Measurements from ENCODE around the gene DMTF1. TPM values are rescaled to one million over a fixed set of nuclear protein-coding genes. Genes with fewer than 3 reads are reported as not detected.

DMTF1 gene
- total RNA-seq, 1 experiment from 2014 or later = 44.7 TPM

GRCh38 chr7:87140271-87140748 is 11.9 kb upstream of the DMTF1 start:
- DNase-seq (ENCODE audit: low spot score) = no peak
- in situ Hi-C loops (cut with HindIII; ENCODE audit: low sequenced_read_pairs) = no loop called here

- in situ Hi-C loops (cut with HindIII; ENCODE audit: low sequenced_read_pairs) = no loop called here
- DNase-seq (ENCODE audit: low spot score) = no peak
Observed at GRCh38 chr7:87144173-87144657, 8.0 kb upstream of the DMTF1 start.

- in situ Hi-C loops (cut with HindIII; ENCODE audit: low sequenced_read_pairs) = no loop called here
- DNase-seq (ENCODE audit: low spot score) = no peak
Observed at GRCh38 chr7:87146740-87147386, 5.4 kb upstream of the DMTF1 start.

- in situ Hi-C loops (cut with HindIII; ENCODE audit: low sequenced_read_pairs) = no loop called here
- DNase-seq (ENCODE audit: low spot score) = no peak
Observed at GRCh38 chr7:87147500-87147899, 4.8 kb upstream of the DMTF1 start.

- in situ Hi-C loops (cut with HindIII; ENCODE audit: low sequenced_read_pairs) = no loop called here
- peak; percentile 58 for DNase-seq (ENCODE audit: low spot score)
Observed at GRCh38 chr7:87148332-87148955, 3.8 kb upstream of the DMTF1 start.

GRCh38 chr7:87151002-87151728 is 1.1 kb upstream of the DMTF1 start:
- DNase-seq (ENCODE audit: low spot score) = no peak
- in situ Hi-C loops (cut with HindIII; ENCODE audit: low sequenced_read_pairs) = no loop called here

- no peak for DNase-seq (ENCODE audit: low spot score)
- in situ Hi-C loops (cut with HindIII; ENCODE audit: low sequenced_read_pairs) = no loop called here
Observed at GRCh38 chr7:87151729-87152111, 533 bp upstream of the DMTF1 start.

GRCh38 chr7:87152897-87153641 is 816 bp downstream of the DMTF1 start:
- DNase-seq (ENCODE audit: low spot score) = peak; percentile 49
- in situ Hi-C loops (cut with HindIII; ENCODE audit: low sequenced_read_pairs) = no loop called here

GRCh38 chr7:87154166-87154565 is 1.9 kb downstream of the DMTF1 start:
- in situ Hi-C loops (cut with HindIII; ENCODE audit: low sequenced_read_pairs) = no loop called here
- peak; percentile 30 for DNase-seq (ENCODE audit: low spot score)

GRCh38 chr7:87154569-87154968 is 2.3 kb downstream of the DMTF1 start:
- in situ Hi-C loops (cut with HindIII; ENCODE audit: low sequenced_read_pairs) = no loop called here
- DNase-seq (ENCODE audit: low spot score) = no peak

- no peak for DNase-seq (ENCODE audit: low spot score)
- in situ Hi-C loops (cut with HindIII; ENCODE audit: low sequenced_read_pairs) = no loop called here
Observed at GRCh38 chr7:87155788-87156187, 3.5 kb downstream of the DMTF1 start.

- DNase-seq (ENCODE audit: low spot score) = no peak
- in situ Hi-C loops (cut with HindIII; ENCODE audit: low sequenced_read_pairs) = no loop called here
Observed at GRCh38 chr7:87156709-87157108, 4.5 kb downstream of the DMTF1 start.

- in situ Hi-C loops (cut with HindIII; ENCODE audit: low sequenced_read_pairs) = no loop called here
Observed at GRCh38 chr7:87159538-87159937, 7.3 kb downstream of the DMTF1 start.

GRCh38 chr7:87164433-87164832 is 12.2 kb downstream of the DMTF1 start:
- in situ Hi-C loops (cut with HindIII; ENCODE audit: low sequenced_read_pairs) = no loop called here

More at GRCh38 chr7:87159538-87159937, 7.3 kb downstream of the DMTF1 start:
- no peak for DNase-seq (ENCODE audit: low spot score)

GRCh38 chr7:87170828-87171227 is 18.6 kb downstream of the DMTF1 start:
- DNase-seq (ENCODE audit: low spot score) = no peak

More at GRCh38 chr7:87164433-87164832, 12.2 kb downstream of the DMTF1 start:
- DNase-seq (ENCODE audit: low spot score) = no peak

GRCh38 chr7:87171282-87171934 is 19.2 kb downstream of the DMTF1 start:
- in situ Hi-C loops (cut with HindIII; ENCODE audit: low sequenced_read_pairs) = no loop called here
- DNase-seq (ENCODE audit: low spot score) = no peak

More at GRCh38 chr7:87170828-87171227, 18.6 kb downstream of the DMTF1 start:
- in situ Hi-C loops (cut with HindIII; ENCODE audit: low sequenced_read_pairs) = no loop called here

- in situ Hi-C loops (cut with HindIII; ENCODE audit: low sequenced_read_pairs) = no loop called here
Observed at GRCh38 chr7:87173471-87173870, 21.2 kb downstream of the DMTF1 start.

GRCh38 chr7:87178320-87178719 is 26.1 kb downstream of the DMTF1 start:
- no peak for DNase-seq (ENCODE audit: low spot score)
- in situ Hi-C loops (cut with HindIII; ENCODE audit: low sequenced_read_pairs) = no loop called here

More at GRCh38 chr7:87173471-87173870, 21.2 kb downstream of the DMTF1 start:
- DNase-seq (ENCODE audit: low spot score) = no peak

- in situ Hi-C loops (cut with HindIII; ENCODE audit: low sequenced_read_pairs) = no loop called here
- no peak for DNase-seq (ENCODE audit: low spot score)
Observed at GRCh38 chr7:87179180-87179579, 26.9 kb downstream of the DMTF1 start.
